Measurements from ENCODE around the gene MED10. TPM values are rescaled to one million over a fixed set of nuclear protein-coding genes. Genes with fewer than 3 reads are reported as not detected.
A peak's percentile ranks its signal among the peaks of the same experiment; 100 is the strongest.
"Not testable (repeated sequence)": the region's sequence is repeated elsewhere in the genome, so short reads cannot be mapped to it uniquely, and the experiment has no call there.

Gene MED10
- total RNA-seq, 1 experiment from 2014 or later: 97.9 TPM

DNA sequence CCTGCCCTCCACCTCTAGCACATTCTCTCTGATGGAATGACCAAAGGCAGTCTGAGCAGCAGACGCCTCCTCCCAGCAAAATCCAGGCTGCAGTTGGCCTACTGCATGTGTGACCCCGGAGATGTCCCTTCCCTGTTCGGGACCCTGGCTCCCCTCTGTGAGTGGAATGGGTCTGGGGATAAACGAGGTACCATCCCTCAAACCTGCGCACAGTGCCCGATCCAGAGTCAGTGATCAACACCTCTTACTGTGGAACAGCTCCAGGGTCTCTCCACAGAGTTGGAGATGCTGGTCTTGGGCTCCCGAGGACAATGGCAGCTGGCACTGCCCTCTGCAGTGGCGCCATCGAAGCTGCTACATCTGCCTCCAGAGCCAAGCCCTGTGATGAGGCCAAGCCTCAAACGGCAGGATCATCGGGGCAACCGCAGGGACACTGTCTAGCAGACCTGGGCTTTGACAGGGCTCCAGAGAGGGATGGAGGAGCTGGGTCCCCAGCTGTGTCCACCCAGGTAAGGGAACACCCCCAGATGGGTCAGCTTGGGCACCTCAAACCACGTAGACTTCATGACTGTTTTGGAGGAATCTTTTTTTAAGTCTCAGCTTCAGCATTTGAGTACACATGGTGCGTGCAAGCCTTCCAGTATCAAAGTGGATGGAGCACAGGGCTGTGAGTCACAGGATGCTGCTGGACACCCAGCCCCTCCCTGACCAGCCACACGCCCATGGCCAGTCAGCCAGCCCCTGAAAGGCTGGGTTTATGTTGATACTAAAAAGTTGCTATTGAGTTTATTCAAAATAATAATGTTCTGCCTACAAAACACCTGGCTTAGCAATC, 13.0 kb downstream of the MED10 start:
- Histone ChIP-seq H3K36me3 (peaks cover 22% of the 10 kb centered on the region), H3K4me3 (no peak overlapping the region), H3K9me3 (no peaks in the 10 kb centered on the region), H3K27me3 (no peaks in the 10 kb centered on the region)
- DNase-seq: peak; percentile 62

DNA sequence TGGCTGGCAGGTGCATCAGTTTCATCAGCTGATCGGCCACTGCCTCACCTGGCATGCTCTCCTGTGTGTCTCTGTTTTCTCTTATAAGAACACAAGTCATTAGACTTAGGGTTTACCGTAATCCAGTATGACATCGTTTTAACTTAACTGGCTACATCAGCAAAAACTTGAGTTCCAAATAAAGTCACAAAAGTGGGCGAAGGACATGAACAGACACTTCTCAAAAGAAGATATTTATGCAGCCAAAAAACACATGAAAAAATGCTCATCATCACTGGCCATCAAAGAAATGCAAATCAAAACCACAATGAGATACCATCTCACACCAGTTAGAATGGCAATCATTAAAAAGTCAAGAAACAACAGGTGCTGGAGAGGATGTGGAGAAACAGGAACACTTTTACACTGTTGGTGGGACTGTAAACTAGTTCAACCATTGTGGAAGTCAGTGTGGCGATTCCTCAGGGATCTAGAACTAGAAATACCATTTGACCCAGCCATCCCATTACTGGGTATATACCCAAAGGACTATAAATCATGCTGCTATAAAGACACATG, 14.8 kb downstream of the MED10 start:
- peaks cover 12% of the 10 kb centered on the region for H3K36me3 ChIP-seq

DNA sequence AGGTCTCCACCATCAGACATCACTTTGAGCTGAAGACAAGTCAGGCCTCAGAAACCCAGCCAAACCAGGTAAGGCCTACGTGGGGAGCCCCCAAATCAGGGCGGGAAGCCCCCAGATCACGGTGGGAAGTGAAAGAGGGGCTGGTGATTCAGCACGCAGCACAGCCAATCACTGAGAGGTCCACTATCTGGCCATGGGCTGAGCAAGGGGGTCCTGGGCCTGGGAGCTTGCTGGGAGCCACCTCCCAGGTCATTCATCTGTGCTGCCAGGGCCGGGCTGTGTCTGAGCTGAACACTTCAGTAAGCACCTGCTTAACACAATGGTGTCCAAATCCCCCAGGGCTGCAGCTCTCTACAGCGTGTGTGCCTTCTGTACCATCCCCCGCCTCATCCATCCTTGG, 15.5 kb downstream of the MED10 start:
- Histone ChIP-seq H3K36me3 (peaks cover 11% of the 10 kb centered on the region), H3K27me3 (no peaks in the 10 kb centered on the region), H3K4me3 (no peak overlapping the region), H3K9me3 (no peaks in the 10 kb centered on the region)
- DNase-seq: no peak

More for the DNA sequence above, 14.8 kb downstream of the MED10 start:
- not testable (repeated sequence) for H3K27me3 ChIP-seq, H3K9me3 ChIP-seq, DNase-seq, H3K4me3 ChIP-seq

DNA sequence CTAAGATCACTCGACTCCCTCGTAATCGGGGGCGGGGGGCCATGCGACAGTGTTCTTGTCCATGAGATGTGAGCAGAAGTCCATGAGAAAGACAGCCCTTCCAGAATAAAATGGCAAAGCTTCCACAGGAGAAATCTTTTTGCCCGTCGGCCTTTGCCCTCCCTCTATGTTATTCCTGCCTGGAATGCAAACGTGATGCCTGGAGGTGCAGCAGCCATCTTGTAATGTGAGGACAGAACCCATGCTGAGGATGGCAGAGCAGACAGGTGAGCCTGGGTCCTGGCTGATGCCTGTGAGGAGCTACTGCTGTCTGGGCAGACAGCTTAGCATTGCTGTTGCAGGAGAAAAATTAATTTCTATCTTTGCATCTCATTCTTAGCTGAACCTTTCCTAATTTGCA, 17.2 kb downstream of the MED10 start:
- Histone ChIP-seq H3K36me3 (peaks cover 13% of the 10 kb centered on the region), H3K27me3 (no peaks in the 10 kb centered on the region), H3K9me3 (no peaks in the 10 kb centered on the region), H3K4me3 (no peak overlapping the region)
- DNase-seq: no peak

DNA sequence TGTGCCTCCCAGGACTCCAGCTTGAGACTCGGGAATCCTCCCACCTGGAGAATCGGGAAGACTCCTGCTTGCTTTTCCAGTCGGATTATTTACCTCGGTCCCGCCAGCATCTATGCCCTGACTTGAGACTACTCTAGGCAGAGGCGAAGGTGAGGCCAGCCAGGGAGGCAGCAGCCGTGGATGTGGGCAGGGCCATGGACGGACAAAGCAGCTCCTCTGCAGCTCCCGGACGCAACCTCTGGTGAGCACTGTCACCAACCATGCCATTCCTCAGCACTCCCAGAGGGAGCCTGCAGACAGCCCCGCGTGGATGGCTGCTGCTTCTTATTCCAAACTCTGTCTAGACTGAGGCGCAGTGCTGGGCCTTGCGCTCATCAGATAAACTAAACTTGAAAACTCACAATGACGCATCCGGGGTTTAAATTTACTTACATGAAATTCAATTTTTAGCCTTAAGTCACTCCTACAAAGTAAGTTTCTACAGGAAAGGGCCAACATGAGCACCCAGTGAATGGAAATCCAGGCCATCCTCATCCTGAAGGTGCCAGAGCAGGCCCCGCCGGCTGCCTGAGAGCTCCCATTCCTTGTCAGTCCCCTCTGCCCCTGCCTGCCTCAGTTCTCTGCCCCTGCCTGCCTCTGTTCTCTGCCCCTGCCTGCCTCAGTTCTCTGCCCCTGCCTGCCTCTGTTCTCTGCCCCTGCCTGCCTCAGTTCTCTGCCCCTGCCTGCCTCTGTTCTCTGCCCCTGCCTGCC, 17.8 kb downstream of the MED10 start:
- Histone ChIP-seq H3K36me3 (peaks cover 13% of the 10 kb centered on the region), H3K9me3 (no peaks in the 10 kb centered on the region), H3K27me3 (no peaks in the 10 kb centered on the region), H3K4me3 (no peak overlapping the region)
- DNase-seq: no peak

DNA sequence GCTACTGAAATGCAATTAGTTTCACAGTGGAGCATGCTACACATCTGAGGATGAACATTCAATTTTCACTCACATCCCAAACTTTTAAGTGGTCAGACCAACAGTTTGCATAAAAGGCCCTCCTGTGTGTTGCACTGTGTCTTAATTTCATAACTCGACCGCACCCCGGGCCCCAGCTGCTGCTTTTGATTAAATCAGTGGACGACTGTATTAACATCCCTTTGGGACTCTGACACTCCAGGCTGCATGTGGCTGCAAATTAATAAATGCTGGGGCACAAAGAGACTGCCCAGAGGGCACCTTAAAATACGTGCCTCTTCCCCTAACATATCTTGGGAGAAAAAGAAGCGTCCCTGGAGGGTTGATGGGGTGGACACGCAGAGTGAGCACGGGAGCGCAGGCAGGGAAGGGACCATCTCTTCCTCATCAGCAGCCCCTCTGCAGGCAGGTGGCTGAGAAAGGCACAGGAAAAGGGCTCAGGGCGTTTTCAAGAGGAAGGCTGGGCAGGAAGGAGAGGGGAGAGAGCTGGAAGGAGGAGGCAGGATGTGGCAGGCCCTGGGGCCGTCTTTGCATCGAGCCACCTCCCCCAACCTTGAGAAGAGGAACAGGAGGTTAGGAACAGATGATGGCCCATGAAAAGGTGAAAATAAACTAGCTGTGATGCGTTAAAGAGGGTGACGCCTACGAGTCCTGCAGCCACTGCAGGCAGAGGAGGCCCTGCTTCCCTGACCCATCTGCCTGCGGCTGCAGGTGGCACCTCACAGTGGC, 18.6 kb downstream of the MED10 start:
- H3K9me3 ChIP-seq: no peaks in the 10 kb centered on the region
- H3K4me3 ChIP-seq: no peak overlapping the region
- H3K36me3 ChIP-seq: peaks cover 13% of the 10 kb centered on the region
- no peaks in the 10 kb centered on the region for H3K27me3 ChIP-seq
- no peak for DNase-seq

DNA sequence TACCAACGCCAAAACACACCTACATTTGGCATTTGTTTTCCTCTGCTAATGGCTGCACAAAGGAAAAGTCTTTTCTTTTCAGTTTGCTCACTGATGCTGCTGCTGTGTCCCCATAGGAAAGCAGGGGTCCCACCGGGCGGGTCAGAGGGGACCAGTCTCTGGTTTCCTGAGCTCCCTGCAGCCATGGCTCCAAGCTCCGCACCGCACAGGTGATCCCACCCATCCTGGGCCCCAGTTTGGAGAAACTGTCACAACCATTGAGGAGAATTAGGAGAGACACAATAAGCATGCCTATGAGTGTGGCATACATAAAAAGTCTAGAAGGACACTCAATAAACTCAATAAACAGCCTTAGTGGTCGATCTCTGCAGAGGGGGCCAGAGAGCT, 19.9 kb downstream of the MED10 start:
- no peak for DNase-seq
- no peaks in the 10 kb centered on the region for H3K9me3 ChIP-seq

DNA sequence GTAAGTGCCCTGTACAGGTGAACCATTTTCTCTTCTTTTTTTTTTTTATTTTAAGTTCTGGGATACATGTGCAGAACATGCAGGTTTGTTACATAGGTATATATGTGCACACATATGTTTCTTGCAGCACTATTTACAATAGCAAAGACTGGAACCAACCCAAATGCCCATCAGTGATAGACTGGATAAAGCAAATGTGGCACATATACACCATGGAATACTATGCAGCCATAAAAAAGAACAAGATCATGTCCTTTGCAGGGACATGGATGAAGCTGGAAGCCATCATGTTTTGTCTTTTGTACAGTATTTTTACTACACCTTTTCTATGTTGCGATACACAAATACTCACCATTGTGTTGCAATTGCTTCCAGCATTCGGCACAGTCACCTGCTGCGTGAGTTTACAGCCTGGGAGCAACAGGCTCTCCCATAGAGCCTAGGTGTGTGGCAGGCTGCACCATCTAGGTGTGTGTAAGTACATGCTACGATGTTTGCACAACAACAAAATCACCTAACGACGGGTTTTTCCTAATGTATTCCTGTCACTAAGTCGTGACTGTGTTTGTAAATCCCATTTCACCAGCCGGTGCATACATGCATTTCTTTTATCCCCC, 20.4 kb downstream of the MED10 start:
- H3K9me3 ChIP-seq, DNase-seq: not testable (repeated sequence)

More for the DNA sequence above, 19.9 kb downstream of the MED10 start:
- no peaks in the 10 kb centered on the region for H3K27me3 ChIP-seq
- no peak overlapping the region for H3K4me3 ChIP-seq
- H3K36me3 ChIP-seq: peaks cover 13% of the 10 kb centered on the region

DNA sequence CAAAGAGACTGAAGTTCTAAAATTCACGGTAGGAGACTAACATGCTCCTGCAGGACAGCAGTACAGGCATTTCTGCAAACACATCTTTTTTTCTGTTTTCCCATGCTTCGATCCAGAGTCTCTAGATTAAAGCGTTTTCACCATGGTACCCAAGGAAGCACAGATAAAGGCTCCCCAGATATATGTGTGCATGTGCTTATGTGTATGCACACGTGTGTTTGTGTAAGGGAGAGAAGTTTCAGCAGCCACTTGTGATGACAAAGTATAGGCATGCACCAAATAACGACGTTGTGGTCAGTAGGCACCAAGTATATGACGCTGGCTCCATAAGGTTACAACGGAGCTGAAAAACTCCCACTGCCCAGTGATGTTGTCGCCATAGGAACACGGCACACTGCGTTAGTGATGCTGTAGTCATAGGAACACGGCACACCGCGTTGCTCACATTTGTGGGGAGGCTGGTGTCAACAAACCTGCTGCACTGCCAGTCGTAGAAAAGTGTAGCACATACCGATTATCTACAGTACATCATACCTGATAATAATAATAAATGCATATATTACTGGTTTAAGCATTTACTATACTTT, 21.7 kb downstream of the MED10 start:
- peaks cover 7% of the 10 kb centered on the region for H3K36me3 ChIP-seq
- no peak for DNase-seq
- H3K9me3 ChIP-seq: no peaks in the 10 kb centered on the region
- H3K4me3 ChIP-seq: no peak overlapping the region
- H3K27me3 ChIP-seq: no peaks in the 10 kb centered on the region

More for the DNA sequence above, 20.4 kb downstream of the MED10 start:
- peaks cover 13% of the 10 kb centered on the region for H3K36me3 ChIP-seq
- H3K4me3 ChIP-seq, H3K27me3 ChIP-seq: not testable (repeated sequence)

DNA sequence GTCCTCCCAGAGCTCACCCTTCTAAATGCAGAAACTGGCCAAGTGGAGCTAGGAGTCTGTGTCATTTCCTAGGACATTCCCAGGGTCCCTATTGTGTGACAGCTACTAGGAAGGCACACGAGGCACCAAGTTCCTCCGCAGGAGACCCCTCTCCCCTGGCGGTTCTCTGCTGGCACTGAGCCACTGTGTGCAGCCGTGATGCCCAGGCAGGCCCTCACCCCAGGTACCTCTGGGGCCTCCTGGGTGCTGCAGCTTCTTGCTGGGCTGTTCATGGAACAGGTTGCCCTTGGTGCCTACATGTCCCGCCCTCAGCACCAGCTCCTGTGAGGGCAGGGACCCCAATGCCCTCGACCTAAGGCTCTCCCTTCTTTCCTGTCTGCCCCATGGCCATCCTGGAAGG, 23.1 kb downstream of the MED10 start:
- no peaks in the 10 kb centered on the region for H3K9me3 ChIP-seq
- peaks cover 2% of the 10 kb centered on the region for H3K36me3 ChIP-seq
- H3K27me3 ChIP-seq: no peaks in the 10 kb centered on the region
- no peak for DNase-seq
- H3K4me3 ChIP-seq: no peak overlapping the region

DNA sequence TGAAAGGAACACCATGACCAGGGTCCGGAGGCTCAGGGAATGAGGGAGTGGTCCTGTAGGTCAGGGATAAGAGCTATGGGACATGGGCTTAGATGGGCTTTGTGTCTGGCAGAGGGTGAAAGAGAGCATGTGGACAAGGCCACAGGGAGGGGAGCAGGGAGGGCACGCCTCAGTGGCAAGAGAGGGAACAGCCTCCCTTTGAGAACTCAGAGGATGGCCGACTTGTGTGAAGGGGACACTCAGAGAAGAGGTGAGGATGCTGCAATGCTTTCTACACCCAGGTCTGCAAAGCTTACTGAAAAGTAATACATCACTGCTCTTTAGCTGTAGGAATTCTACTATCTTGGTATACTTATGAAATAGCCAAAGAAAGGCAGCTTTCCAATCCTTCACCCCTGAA, 23.5 kb downstream of the MED10 start:
- no peak overlapping the region for H3K4me3 ChIP-seq

DNA sequence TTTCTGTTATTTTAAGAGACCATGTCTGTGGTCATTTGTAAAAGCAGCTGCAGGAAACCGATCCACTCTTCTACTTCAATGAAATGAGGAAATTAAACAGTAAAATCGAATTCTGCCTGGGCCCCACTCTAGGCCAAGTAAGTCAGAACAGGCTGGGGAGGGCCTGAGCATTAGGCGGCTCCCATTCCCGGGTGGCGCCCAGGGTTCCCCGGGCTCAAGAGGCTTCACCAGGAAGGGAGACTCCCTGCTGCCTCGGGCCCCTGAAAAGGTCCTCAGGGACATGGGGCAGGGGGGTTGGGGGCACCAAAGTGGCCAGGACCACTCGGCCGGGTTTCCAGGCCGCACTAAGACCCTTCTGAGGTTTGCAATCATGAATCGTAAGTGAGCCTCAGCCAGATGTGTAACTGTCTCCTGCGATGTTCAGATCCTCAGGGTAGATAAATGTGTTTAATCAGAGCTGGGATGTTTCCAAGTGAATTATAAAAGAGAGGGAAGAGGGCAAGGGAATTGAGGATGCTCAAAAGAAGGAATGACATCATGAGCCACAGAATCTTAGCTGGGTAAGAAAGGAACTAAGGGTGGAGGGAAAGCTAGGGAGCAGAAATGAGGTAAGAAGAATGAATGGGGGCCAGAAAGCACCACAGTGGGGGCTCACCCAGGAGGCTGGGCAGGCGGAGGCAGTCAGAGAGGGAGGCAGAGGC, 24.6 kb downstream of the MED10 start:
- Histone ChIP-seq H3K9me3 (no peaks in the 10 kb centered on the region), H3K4me3 (no peak overlapping the region), H3K27me3 (no peaks in the 10 kb centered on the region), H3K36me3 (peaks cover 2% of the 10 kb centered on the region)
- no peak for DNase-seq

More for the DNA sequence above, 23.5 kb downstream of the MED10 start:
- no peak for DNase-seq
- peaks cover 2% of the 10 kb centered on the region for H3K36me3 ChIP-seq
- no peaks in the 10 kb centered on the region for H3K27me3 ChIP-seq
- H3K9me3 ChIP-seq: no peaks in the 10 kb centered on the region

DNA sequence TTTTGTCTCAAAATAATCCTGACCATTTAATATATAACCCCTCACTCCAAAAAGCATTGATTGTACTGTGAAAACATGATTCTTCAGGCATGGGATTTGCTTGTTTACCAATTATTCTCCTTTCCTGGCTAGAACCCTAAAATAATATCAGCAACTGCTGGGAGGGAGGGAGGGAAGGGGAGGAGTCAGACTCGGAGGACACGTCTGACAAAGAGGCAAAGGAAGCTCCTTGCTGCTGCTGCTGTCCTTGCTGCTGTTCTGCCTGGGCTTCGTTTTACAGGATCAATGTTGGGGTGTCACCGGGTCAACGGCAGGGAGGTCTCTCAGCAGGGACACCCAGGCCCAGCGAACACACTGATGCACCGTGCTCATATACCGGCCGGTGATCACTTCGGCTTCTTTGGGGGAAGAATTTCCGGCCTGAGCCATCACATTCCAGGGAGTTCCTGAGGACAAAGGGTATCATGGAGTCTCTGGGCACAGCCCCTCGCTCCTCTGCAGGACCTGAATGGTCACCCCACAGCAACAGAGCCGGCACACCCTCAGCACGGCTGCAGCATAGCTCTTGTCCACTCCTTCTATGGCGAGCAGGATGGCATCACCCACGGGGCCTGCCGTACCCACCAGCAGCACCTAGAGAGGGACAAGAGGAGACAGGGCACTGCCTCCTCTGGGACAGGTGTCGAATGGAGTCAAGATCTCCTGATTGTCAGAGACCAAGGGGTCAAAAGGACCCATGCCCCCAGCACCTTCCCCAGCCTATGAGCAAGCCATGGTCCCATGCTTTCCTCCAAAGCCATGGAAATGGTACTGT, 27.9 kb downstream of the MED10 start:
- DNase-seq: no peak
- Histone ChIP-seq H3K36me3 (no peaks in the 10 kb centered on the region), H3K4me3 (no peak overlapping the region), H3K27me3 (no peaks in the 10 kb centered on the region), H3K9me3 (no peaks in the 10 kb centered on the region)

DNA sequence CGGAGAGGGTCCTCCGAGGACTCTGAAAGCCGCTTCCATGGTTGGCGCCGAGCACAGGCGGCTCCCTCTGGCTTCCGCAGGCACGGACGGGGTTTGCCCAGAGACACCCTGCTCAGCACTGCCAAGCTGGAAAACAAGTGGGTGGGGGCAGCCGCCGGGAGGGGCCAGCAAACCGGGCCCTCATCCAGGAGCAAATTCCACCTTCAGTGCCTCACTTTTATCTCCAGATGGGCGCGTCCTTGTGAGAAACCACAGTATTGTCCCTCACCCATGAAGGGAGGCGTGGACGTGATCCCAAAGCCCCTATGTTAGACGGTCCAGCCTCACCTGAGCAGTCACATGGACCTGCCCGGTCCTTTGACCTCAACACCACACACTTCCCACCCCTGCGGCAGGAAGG, 29.0 kb downstream of the MED10 start:
- no peaks in the 10 kb centered on the region for H3K9me3 ChIP-seq
- H3K36me3 ChIP-seq: no peaks in the 10 kb centered on the region
- H3K4me3 ChIP-seq: no peak overlapping the region
- H3K27me3 ChIP-seq: no peaks in the 10 kb centered on the region
- DNase-seq: no peak

DNA sequence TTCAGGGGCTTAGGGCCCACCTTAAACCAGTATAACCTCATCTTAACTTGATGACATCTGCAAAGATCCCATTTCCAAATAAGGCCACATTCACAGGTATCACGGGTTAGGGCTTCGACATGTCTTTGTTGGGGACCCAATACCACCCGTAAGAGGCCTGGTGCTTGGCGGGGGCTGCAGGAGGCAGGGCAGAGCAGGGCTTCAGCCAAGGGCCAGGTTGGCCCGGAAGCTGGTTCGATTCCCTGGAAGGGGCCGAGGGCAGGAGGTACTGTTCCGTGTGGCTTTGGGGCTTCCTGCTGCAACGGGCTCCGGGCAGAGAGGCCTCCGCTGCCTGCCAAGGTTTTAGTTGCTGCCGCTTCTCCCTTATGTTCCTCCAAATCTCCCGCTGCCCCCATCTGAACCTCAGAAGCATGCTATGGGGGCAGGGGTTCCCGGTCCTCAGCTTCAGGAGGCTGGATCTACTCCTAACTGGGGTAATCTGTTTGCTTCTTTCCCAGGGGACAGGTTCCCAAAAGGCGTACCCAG, 29.8 kb downstream of the MED10 start:
- Histone ChIP-seq H3K36me3 (no peaks in the 10 kb centered on the region), H3K4me3 (no peak overlapping the region), H3K27me3 (no peaks in the 10 kb centered on the region), H3K9me3 (no peaks in the 10 kb centered on the region)
- no peak for DNase-seq

Data from MG63 (cell line).